GM11168 (cell line): ENCODE measurements around the gene MORN5.

Experiments
- in situ Hi-C: fragments of 300-500 bp; cut with MboI; formaldehyde crosslinking; loops from one replicate; pipeline ENCODE4 v1.12.0; 2022; ENCODE audit warnings: low sequenced_read_pairs; ENCODE audit not compliant: unreplicated experiment

MORN5 gene

GRCh38 chr9:122225312-122226141 is 65.8 kb downstream of the MORN5 start:
- in situ Hi-C loops: no loop called here

- in situ Hi-C loops: no loop called here
Observed at GRCh38 chr9:122226142-122226757, 66.5 kb downstream of the MORN5 start.

DNA sequence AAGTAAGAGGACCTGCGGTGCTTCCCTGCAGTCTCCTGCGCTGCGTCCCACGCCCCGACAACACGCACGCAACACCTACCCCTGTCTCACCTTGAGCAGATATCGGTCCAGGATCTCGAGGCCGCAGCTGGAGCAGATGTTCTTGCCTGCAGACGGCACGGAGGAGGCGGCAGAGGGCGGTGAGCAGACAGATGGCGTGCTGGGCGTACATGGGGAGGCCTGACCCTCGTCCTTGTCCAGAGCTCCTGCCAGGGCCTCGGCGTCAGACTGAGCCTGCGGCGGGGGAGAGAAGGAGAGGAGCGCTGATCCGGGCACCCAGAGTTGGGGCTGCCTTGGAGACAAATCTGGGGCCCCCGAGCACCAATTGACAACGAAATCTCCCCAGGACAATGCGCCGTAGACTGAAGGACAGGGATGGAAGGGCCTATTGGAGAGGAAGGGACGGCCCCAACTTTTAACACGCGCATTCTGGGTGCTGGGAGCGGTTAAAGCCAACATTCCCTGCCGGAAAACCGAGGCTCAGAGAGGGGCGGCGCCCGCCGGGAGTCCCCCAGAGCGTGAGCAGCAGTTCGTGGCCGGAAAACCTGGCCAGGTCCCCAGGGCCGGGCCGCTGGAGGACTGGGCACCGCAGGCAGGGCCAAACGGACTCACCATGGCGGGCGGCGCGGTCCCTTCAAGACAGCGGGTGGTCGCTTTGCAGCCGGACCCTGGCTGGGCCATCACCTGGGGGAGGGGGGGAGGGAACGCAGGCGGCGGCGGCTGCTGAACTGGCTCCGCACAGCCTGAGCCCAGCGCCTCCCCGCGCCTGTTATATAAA is 67.3 kb downstream of the MORN5 start:
- in situ Hi-C loops: no loop called here

- in situ Hi-C loops: no loop called here
Observed at GRCh38 chr9:122227575-122227900, 67.8 kb downstream of the MORN5 start.

DNA sequence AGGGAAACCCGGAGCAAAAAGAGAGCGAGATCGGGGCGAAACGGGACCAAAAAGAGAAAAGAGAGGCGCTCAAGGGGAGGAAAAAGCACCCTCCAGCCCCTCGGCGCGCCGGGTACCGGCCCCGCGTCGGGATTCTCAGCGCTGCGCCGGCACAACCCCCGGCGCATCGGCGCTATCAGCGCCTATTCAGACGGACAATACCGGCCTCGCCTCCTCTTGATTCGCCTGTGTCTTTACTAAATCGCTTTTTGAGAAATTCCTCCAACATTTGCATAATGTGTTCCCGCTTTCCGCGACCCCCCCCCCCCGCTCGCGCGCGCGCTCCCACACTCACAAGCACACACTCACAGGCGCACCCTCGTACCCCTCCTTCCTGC is 68.5 kb downstream of the MORN5 start:
- in situ Hi-C loops: no loop called here

DNA sequence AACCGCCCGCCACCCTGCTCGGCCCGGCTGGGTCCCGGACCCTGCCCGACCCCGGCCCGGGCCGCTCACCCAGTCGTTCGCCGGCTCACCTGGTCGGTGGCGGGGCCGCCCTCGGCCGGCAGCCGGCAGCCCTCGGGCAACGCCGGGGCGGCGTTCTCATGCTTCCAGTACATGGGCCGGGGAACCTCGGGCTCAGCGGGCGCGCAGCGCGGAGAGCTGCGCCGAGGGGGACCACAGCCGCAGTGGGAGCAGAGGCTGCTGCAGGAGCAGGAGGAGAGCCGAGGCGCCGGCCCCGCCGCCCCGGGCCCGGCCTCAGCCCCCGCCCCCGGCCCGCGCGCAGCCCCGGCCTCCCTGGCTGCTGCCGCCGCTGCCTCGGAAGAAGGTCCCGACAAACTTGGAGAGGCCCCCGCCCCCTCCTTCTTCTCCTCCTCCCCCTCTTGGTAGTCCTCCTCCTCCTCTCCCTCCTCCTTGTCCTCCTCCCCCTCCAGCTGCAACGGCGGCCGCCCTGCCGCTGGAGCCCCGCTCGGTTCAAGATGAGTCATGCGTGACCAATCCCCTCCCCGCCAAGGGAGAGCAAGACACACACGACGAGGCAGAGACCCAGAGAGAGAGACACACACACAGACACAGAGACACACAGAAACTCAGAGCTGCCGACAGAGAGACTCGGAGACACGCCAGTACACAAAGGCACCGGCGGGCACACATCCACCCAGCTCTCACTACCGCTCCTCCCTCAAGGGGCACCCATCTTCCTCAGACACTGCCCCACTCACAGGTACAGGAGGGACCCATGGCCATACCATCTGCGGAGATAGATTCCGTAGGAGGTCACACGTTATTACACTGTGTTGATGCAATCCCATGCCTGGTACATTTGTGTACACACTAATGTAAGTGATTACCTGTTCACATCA is 69.1 kb downstream of the MORN5 start, which contains the start of gene LHX6:
Gene LHX6, minus strand, starts transcription at position 390 of the 917 bp plus-strand sequence. Its CDS starts 217 bp downstream, at position 173.
- in situ Hi-C loops: no loop called here

GRCh38 chr9:122229485-122229837 is 69.8 kb downstream of the MORN5 start:
- in situ Hi-C loops: no loop called here

DNA sequence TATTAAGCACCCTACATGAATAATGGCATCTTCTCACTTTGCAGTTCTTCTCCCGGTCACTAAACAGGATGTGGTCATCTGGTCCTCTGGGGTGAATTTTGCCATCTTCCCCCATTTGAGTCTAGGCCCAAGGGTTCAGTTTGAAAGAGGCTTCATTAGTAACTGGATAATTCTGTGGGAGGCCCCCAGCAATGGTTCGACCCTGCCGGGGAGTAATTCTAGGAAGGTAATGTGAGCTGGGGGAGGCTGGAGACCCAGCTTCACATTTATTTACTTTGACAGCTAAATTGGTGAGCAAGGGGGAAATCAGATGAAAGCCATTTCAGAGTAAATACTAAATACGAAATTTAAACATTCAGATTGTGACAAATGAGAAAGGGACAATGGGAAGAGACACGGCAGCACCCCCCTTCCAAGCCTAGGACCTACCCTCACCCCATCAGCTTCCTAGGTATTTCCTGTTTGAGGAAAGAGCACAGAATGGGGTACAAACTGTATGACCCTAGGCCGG is 73.1 kb downstream of the MORN5 start:
- in situ Hi-C loops: no loop called here

DNA sequence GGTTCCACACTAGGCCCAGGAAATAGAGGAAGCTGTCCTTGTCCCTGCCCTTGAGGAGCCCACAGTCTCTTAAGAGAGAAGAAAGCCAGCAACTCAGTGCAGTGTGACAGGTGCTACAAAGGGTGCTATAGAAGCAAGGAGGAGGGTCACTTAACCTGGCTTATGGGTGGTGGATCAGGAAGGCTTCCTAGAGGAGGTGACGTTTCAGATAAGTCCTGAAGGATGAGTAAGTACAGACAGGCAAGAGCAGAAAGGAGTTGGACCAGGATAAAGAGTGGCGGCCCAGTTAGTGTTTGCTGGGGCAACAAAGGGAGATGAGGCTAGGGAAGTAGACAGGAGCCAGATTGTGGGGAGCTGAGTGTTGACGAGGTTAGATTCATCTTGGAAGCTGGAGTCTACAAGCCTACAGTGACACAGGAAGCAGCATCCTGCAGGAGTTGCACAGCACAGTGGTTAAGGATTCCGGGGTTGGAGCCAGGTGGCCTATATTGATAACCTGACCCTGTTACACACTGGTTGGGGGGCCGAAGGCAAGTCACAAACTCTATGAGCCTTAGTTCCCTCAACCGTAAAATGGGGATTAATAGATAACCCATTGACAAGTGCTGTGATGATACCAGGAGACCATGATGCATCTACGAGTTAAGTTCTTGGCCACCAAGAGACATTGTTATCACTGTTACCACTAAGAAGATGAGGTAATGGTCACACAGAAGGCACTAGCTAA is 74.5 kb downstream of the MORN5 start:
- in situ Hi-C loops: no loop called here

DNA sequence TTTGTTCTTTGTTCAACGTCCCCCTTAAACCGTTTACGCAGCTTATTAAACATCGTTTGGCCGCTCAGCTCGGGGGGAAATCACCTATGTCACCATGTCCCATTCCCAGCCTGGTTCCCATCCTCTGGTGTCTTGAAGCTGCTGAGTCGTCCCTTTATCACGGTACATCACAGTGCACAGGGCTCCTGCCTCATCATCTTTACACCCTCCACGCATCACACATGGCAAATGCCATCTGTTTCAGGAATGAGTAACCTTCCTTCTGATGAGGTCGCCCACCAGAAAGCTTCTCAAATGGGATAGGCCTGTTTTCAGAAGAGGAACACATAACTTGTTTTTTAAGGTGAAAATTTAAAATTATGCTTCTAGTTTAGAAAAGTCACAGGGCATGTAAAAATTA is 77.0 kb downstream of the MORN5 start:
- in situ Hi-C loops: no loop called here

GRCh38 chr9:122239722-122240121 is 80.0 kb downstream of the MORN5 start:
- in situ Hi-C loops: no loop called here

DNA sequence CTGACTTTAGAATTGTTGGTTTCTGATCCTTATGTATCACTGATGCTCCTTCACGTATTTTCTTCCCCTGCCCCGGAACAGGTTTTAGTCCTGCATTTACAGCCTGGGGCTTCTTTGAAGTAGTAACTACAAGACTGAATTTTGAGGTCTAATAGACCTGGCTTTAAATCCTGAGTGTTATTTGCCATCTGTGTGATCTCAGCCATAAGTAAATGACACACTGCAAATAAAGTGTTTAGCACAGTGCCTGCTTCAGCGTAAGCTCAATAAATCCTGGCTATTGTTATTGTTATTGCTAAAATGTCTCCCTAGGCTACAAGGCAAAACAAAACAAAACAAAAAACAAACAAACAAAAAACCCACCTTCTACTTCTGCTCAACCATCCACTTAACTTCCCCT is 84.6 kb downstream of the MORN5 start:
- in situ Hi-C loops: no loop called here

DNA sequence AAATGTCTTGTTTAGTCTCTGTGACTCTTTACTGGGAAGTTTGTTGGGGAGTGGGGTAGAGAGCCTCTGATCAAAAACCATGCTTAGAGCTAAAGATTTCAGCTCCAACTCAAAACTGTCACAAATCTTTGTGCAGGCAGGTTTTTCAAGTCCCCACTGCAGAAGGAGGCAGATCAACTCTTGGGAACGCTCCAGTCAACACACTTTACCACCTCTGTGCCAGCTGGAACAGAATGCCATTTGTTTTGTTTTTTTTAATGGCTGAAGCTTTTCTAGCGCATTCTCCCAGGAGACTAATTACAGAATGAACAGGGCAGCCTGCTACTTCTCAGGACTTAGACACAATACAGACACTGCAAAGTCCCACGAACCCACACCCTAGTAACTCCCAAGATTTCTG is 87.0 kb downstream of the MORN5 start:
- in situ Hi-C loops: no loop called here

DNA sequence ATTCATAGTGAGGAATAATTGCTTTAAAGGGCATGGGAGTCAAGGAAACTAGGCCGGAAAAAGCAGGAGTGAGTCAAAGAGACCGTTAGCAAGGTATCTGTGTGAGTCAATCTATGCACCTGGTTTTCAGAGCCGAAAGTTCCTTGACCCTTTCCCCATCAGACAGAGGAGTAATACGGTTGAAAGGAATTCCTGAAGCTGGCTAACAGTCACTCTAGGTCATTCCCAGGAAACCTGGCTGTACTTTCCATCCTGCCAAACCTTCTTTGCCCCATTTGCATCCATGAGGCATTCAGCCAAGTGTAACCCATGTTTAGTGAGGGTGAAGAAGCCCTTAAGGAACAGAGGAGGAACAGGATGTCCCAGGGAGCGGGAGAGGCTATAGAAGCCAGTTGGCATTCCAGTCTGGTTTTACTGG is 88.7 kb downstream of the MORN5 start:
- in situ Hi-C loops: no loop called here
